Testis (tissue), 3 donors: ENCODE results near the gene LRRC41. TPM values are rescaled to one million over a fixed set of nuclear protein-coding genes. Genes with fewer than 3 reads are reported as not detected.
A peak's percentile ranks its signal among the peaks of the same experiment; 100 is the strongest.
"Not testable (repeated sequence)": the region's sequence is repeated elsewhere in the genome, so short reads cannot be mapped to it uniquely, and the experiment has no call there.

Experiments used
- DNase-seq: peaks from one replicate; pipeline ENCODE4 v3.0.0-alpha.2; 2019
- H3K27ac ChIP-seq, 2 donors: fragments of 200-600 bp; sonication (generic); one replicate each; pipeline ENCODE4 v1.5.1; 2019
- H3K27me3 ChIP-seq: fragments of 200-600 bp; sonication (generic); one replicate; pipeline ENCODE4 v1.5.1; 2019
- H3K36me3 ChIP-seq: fragments of 200-600 bp; sonication (generic); one replicate; pipeline ENCODE4 v1.5.1; 2017; ENCODE audit warnings: low read depth; ENCODE audit errors: missing control alignments
- H3K4me1 ChIP-seq: fragments of 200-600 bp; sonication (generic); one replicate; pipeline ENCODE4 v1.5.1; 2019
- H3K4me3 ChIP-seq, 2 donors: fragments of 200-600 bp; sonication (generic); one replicate each; pipeline ENCODE4 v1.5.1; 2017 to 2019
- H3K9me3 ChIP-seq: fragments of 200-600 bp; sonication (generic); one replicate; pipeline ENCODE4 v1.5.1; 2017
- POLR2A ChIP-seq: fragments of 450-650 bp; IDR thresholded peaks from one replicate; pipeline ENCODE4 v1.6.1; 2017; ENCODE audit warnings: antibody characterized with exemption, mild to moderate bottlenecking, moderate library complexity
- WGBS, 2 donors: methylation state at CpG; one replicate each; pipeline ENCODE4 v1.1.5; 2018; 5-methylcytosine and 5-hydroxymethylcytosine counted together
- intact Hi-C: fragments of 100-400 bp; cut with DNase I; formaldehyde crosslinking; loops from one replicate; pipeline ENCODE4 v1.15.1; 2023; ENCODE audit warnings: low total_unique reads
- polyA plus RNA-seq: library from polyadenylated mRNA; stranded (reverse); fragments of 350-450 nt; fragmentation: Illumina TruSeq; extraction: RNeasy Lipid Tissue Mini Kit (QIAGEN cat#74804); gene quantifications from one replicate; pipeline ENCODE4 v1.2.3, GENCODE V29; 2014; ENCODE audit warnings: low read depth, low replicate concordance; ENCODE audit not compliant: insufficient read depth
- total RNA-seq, 2 donors: library from RNA; depleted of rRNA; stranded (reverse); fragments of >200 nt; gene quantifications; one replicate each; pipeline ENCODE4 v1.2.3, GENCODE V29; 2016
- TF ChIP-seq, protein P1 (sequence below), 3 experiments: fragments of 450-650 bp in 2 of 3; fragments of 200-600 bp in 1 of 3; sonication (generic) in 1 of 3; IDR thresholded peaks; one replicate each; pipeline ENCODE4 v1.5.1; 2016 to 2019; ENCODE audit warnings: antibody characterized with exemption in 3 of 3, mild to moderate bottlenecking in 2 of 3, moderate library complexity in 1 of 3

The LRRC41 gene
- total and polyA plus RNA-seq, 3 donors from 2014 or later = 86.4 to 136 (median 123) TPM

DNA sequence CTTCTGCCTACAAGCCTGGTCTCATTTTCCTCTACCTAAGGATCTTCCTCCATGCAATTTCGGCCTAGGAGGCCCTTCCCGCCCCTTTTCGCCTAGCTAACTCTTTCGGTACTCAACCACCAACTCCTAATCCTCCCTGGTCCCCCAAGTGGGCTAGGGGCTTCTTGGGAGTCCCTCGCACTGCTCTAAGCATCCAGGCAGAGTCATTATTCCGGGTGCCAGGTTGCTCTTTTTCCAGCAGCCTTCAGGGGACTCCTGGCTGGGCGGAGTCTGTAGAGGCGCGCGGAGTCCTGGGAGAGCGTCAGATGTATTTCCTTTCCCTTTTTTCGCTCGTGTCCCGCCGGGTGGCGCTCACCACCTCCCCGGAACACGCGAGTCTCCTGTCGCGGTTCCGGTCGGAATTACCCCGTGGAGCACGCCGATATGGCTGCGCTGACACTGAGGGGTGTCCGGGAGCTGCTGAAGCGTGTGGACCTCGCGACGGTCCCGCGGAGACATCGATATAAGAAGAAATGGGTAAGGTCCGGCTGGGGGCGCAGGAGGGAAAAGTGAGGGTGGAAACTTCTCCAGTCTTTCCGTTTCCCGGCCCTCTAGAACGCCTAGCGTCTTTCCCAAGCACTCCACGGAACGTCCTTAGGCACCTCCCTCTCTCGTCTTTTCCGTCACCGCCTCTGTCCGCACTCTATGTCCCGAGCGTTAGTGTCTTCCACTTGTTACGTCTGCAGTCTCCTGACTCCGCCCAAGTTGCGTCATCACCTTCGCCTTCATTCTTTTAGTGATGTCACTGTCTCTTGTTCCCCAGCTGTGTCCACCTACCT, 37.2 kb upstream of the LRRC41 start, which contains the start of gene NSUN4:
Gene NSUN4, plus strand, starts transcription at position 404 of the 818 bp plus-strand sequence. Its CDS starts 20 bp downstream, at position 424.
- TF ChIP-seq, protein P1, sequence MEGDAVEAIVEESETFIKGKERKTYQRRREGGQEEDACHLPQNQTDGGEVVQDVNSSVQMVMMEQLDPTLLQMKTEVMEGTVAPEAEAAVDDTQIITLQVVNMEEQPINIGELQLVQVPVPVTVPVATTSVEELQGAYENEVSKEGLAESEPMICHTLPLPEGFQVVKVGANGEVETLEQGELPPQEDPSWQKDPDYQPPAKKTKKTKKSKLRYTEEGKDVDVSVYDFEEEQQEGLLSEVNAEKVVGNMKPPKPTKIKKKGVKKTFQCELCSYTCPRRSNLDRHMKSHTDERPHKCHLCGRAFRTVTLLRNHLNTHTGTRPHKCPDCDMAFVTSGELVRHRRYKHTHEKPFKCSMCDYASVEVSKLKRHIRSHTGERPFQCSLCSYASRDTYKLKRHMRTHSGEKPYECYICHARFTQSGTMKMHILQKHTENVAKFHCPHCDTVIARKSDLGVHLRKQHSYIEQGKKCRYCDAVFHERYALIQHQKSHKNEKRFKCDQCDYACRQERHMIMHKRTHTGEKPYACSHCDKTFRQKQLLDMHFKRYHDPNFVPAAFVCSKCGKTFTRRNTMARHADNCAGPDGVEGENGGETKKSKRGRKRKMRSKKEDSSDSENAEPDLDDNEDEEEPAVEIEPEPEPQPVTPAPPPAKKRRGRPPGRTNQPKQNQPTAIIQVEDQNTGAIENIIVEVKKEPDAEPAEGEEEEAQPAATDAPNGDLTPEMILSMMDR (IDR thresholded peaks at IDR 0.05) = peak; percentile 56 to 62 (median 58)
- peak; percentile 32 for TF ChIP-seq POLR2A
- Histone ChIP-seq H3K4me1 (peaks cover 16% of the 10 kb centered on the region), H3K27me3 (no peaks in the 10 kb centered on the region), H3K9me3 (no peaks in the 10 kb centered on the region), H3K36me3 (no peaks in the 10 kb centered on the region), H3K4me3 (peak within 1 kb of the TSS; percentile 80 to 82), H3K27ac (peak within 1 kb of the TSS; percentile 98 to 99)
- intact Hi-C loops = no loop called here
- peak; percentile 96 for DNase-seq
- 0 to 1% methylated on average over 53 of the region's 53 CpGs for WGBS, 2 donors

DNA sequence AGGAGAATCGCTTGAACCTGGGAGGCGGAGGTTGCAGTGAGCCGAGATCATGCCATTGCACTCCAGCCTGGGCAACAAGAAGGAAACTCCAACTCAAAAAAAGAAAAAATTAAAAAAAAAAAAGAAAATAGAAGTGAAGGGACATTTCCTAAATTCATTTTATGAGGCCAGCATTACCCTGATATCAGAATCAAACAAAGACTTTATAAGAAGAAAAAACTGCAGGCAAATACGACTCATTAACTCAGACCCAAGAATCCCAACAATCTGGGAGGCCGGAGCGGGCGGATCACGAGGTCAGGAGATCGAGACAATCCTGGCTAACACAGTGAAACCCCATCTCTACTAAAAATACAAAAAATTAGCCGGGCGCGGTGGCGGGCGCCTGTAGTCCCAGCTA, 34.0 kb upstream of the LRRC41 start:
- H3K9me3 ChIP-seq, intact Hi-C loops, H3K4me3 ChIP-seq, H3K36me3 ChIP-seq, H3K27me3 ChIP-seq, DNase-seq, H3K27ac ChIP-seq: not testable (repeated sequence)
- peaks cover 16% of the 10 kb centered on the region for H3K4me1 ChIP-seq
- 75 to 87% methylated on average over 13 to 14 of the region's 14 CpGs for WGBS, 2 donors

DNA sequence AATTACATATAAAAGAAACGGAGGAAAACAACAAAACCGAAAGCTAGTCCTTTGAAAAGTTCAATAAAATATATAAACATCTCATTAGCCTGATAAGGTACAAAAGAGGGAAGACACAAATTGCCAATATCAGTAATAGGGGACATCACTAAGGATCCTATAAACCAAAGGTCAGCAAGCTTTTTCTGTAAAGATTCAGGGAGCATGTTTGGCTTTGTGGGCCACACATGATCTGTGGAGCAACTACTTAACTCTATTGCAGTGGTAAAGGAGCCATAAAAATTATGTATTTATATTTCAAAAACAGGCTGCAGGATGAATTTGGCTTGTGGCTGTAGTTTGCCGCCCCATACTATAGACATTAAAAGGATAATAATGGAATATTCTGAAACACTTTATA, 31.7 kb upstream of the LRRC41 start:
- TF ChIP-seq, protein P1 (IDR thresholded peaks at IDR 0.05) = no peak
- no peak for TF ChIP-seq POLR2A
- intact Hi-C loops = no loop called here

DNA sequence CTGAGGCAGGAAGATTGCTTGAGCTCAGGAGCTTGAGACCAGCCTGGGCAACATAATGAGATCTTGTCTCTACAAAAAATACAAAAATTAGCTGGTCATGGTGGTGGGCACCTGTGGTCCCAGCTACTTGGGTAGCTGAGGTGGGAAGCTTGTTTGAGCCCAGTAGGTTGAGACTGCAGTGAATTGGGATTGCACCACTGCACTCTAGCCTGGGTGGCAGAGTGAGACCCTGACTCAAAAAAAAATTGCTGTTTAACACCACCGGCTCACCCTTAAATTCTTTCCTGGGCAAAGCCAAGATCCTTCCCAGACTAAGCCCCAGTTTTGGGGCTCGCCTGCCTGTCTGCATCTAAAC, 30.6 kb upstream of the LRRC41 start:
- TF ChIP-seq, protein P1 (IDR thresholded peaks at IDR 0.05) = no peak
- no peak for TF ChIP-seq POLR2A
- Histone ChIP-seq H3K4me3 (no peak overlapping the region), H3K27ac (no peak overlapping the region), H3K36me3 (no peaks in the 10 kb centered on the region), H3K9me3 (no peaks in the 10 kb centered on the region), H3K4me1 (peaks cover under 1% of the 10 kb centered on the region), H3K27me3 (no peaks in the 10 kb centered on the region)
- 83 to 86% methylated on average over 2 of the region's 2 CpGs for WGBS, 2 donors
- intact Hi-C loops = no loop called here
- DNase-seq = no peak

More for the DNA sequence above, 31.7 kb upstream of the LRRC41 start:
- 90 to 97% methylated on average over 3 of the region's 3 CpGs for WGBS, 2 donors
- Histone ChIP-seq H3K27me3 (no peaks in the 10 kb centered on the region), H3K9me3 (no peaks in the 10 kb centered on the region), H3K27ac (no peak overlapping the region), H3K36me3 (no peaks in the 10 kb centered on the region), H3K4me1 (peaks cover 6% of the 10 kb centered on the region), H3K4me3 (no peak overlapping the region)
- DNase-seq = no peak

DNA sequence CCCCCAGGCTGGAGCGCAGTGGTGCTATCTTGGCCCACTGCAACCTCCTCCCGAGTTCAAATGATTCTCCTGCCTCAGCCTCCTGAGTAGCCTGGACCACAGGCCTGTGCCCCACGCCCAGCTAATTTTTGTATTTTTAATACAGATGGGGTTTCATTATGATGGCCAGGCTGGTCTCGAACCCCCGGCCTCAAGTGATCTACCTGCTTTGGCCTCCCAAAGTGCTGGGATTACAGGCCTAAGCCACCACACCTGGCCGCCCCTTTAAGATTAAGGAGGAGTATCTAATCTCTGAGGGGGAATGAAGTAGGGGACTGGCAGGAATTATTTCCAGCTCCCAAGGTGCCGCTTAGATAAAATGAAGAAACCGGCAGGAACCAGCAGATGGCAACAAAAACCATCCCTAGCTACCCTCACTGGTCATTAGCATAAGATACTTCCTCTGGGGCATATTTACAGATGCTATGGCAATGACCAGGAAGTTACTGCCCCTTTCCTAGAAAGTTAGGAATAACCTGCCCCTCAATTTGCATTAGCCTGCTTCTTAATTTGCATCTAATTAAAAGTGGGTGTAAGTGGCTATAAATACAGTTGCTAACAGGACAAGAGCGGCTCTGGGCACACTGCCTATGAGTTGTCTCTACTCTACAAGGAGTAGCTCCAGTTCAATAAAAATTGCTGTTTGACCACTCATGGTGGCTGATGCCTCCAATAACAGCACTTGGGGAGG, 30.0 kb upstream of the LRRC41 start:
- TF ChIP-seq, protein P1 (IDR thresholded peaks at IDR 0.05) = no peak
- no peak for TF ChIP-seq POLR2A
- Histone ChIP-seq H3K27me3 (no peaks in the 10 kb centered on the region), H3K4me1 (no peaks in the 10 kb centered on the region), H3K9me3 (no peaks in the 10 kb centered on the region), H3K4me3 (no peak overlapping the region), H3K27ac (no peak overlapping the region), H3K36me3 (no peaks in the 10 kb centered on the region)
- peak; percentile 32 for DNase-seq
- intact Hi-C loops = no loop called here
- 72 to 74% methylated on average over 9 of the region's 9 CpGs for WGBS, 2 donors

DNA sequence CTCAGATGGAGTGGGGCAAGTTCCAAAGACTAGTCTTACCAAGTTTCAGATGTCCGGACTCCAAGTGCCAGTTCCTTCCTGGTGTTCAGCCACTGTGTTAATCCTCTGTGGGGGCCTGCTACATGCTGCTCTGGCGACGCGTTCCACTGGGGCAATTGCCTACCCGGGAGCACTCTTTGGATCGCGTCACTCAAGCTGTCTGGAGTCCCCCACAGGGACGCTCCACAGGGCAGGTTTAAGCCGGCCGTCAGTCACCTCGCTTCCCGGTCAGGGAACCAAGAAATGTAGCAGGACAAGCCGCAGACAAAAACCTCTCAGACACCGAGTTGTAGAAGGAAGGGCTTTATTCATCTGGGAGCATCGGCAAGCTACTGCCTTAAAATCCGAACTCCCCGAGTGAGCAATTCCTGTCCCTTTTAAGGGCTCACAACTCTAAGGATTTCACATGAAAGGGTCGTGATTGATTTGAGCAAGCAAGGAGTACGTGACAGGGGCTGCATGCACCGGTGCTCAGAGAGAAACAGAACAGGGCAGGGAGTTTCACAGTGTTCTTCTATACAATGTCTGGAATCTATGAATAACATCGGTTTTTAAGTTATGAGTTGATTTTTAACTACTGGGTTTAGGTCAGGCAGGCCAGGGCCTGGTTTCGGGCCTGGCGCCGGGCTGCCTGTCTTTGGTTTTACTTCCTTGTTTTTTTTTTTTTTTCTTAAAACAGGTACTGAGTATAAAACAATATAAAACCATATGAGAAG, 28.5 kb upstream of the LRRC41 start:
- H3K27me3 ChIP-seq, H3K27ac ChIP-seq, intact Hi-C loops, H3K4me3 ChIP-seq, H3K4me1 ChIP-seq, DNase-seq, H3K9me3 ChIP-seq, H3K36me3 ChIP-seq: not testable (repeated sequence)
- 83 to 86% methylated on average over 22 to 24 of the region's 24 CpGs for WGBS, 2 donors

DNA sequence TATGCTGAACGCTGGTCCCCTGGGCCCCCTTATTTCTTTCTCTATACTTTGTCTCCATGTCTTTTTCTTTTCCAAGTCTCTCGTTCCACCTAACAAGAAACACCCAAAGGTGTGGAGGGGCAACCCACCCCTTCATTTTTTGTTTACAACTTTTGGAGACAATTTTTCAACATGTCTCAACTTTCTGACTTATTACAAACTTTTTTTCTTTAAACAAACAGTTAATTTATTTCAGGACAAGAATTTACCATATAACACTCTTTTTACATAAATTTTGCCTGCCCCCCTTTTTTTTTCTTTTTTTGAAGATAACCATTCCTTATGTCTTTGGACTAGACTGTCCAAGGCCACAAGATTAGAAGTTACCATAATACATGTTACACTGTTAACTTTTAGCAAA, 27.0 kb upstream of the LRRC41 start:
- WGBS, 2 donors = 58 to 69% methylated on average over 2 of the region's 2 CpGs
- intact Hi-C loops, H3K36me3 ChIP-seq: not testable (repeated sequence)

More for the DNA sequence above, 27.0 kb upstream of the LRRC41 start:
- H3K27ac ChIP-seq = peak overlapping the region in 1 of 2 donors; percentile 56
- H3K4me1 ChIP-seq, H3K27me3 ChIP-seq, H3K9me3 ChIP-seq, DNase-seq, H3K4me3 ChIP-seq: not testable (repeated sequence)
